ENCODE data around the gene ST3GAL4. TPM values are rescaled to one million over a fixed set of nuclear protein-coding genes. Genes with fewer than 3 reads are reported as not detected.
A peak's percentile ranks its signal among the peaks of the same experiment; 100 is the strongest.
"Not testable (repeated sequence)": the region's sequence is repeated elsewhere in the genome, so short reads cannot be mapped to it uniquely, and the experiment has no call there.

The ST3GAL4 gene
- total RNA-seq (10 to 100 TPM in 1 of 5 experiments, 1 to 10 TPM in 4; 2.7 to 13.4 (median 4.7) TPM), polyA plus RNA-seq (1 to 10 TPM; 4.0 to 4.1 TPM), total RNA-seq (1.7 reads per million, percentile 7 among the genes with 10 or more reads in this experiment)

GRCh38 chr11:126355324-126355925 is at the start of gene ST3GAL4:
Gene ST3GAL4 (plus strand): TSS chr11:126355686. CDS start chr11:126406156, 50,470 bp downstream.
- ChIA-PET CTCF (interaction anchor here (1.0 kb wide), 2 partner anchors 19 to 125 kb away, joined by 3 to 4 read pairs; no protein-coding TSS in a partner anchor), POLR2A (interaction anchor here (1.2 kb wide), 1 partner anchor 87 kb away, joined by 3 read pairs; the partner anchor contains the start of genes FOXRED1 and SRPRA)
- Histone ChIP-seq H3K36me3 (ENCODE audit: control insufficient read depth in 2 of 3, insufficient read depth in 3 of 3, low read length in 3 of 3) (no peaks in the 10 kb centered on the region), H3K4me1 (ENCODE audit: control insufficient read depth in 2 of 2, insufficient read depth in 2 of 2, low read length in 2 of 2) (peaks cover 8 to 14% of the 10 kb centered on the region in 2 donors), H3K27ac (ENCODE audit: low read depth, low read length) (peak within 1 kb of the TSS; percentile 51), H3K4me3 (ENCODE audit: low read length) (peak within 1 kb of the TSS; percentile 74), H3K27me3 (ENCODE audit: control insufficient read depth in 2 of 2, insufficient read depth in 2 of 2, low read length in 2 of 2) (no peaks in the 10 kb centered on the region), H3K9me3 (ENCODE audit: control insufficient read depth in 2 of 3, low read length in 3 of 3) (no peaks in the 10 kb centered on the region)
- no peaks in the 10 kb centered on the region for H3K27me3 Mint-ChIP-seq
- peak within 1 kb of the TSS in 8 of 9 donors; percentile 19 to 91 (median 62) for H3K27ac Mint-ChIP-seq
- H3K4me1 Mint-ChIP-seq, result peaks cover 21 to 46% (median 29%) of the 10 kb centered on the region in 7 donors
- peaks cover 0 to 4% (median 0%) of the 10 kb centered on the region in 11 donors for H3K9me3 Mint-ChIP-seq
- DNase-seq, result peak; percentile 8 to 83 (median 36)
- intact Hi-C loops (cut with micrococcal nuclease), result loop anchor here (1.0 to 10.0 kb wide), 6 partner anchors 51 to 471 kb away; partner anchors contain the start of genes DCPS (in 2 of the 2), HYLS1 (in 2 of the 2), FAM118B (in 1 of the 2) and FOXRED1 (in 1 of the 2)
- peaks cover 0 to 17% (median 4%) of the 10 kb centered on the region in 5 donors for H3K36me3 Mint-ChIP-seq
- ATAC-seq, result peak; percentile 77
- peak within 1 kb of the TSS; percentile 77 to 95 (median 88) for H3K4me3 Mint-ChIP-seq

DNA sequence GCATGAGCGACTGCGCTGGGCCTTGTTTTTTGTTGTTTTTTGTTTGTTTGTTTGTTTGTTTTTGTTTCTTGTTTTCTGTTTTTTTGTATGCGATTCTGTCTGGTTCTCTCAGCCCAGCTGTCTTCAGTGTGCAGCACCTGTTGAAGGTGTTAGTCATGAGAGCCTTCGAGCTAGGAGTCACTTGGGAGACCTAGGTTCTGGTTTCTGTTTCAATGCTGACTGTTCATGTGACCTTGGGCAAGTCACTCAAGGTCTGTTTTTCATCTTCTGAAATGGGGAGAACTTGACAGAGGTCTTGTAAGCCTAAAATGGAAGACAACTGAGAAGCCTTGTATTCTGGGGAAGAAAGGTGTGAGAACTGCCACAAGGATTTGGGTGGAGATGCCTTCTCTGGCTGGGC is 49.8 kb upstream of the ST3GAL4 start:
- ChIA-PET CTCF (no interaction called here), POLR2A (interaction anchor here (0.5 to 2.6 kb wide), 4 partner anchors 9 to 37 kb away, joined by 3 to 29 read pairs (median 12); partner anchors contain the start of genes FOXRED1, SRPRA and TIRAP)
- no peak overlapping the region for H3K27ac ChIP-seq (ENCODE audit: low read depth, low read length)
- Mint-ChIP-seq H3K9me3 (no peaks in the 10 kb centered on the region), H3K4me1 (peaks cover 19 to 66% (median 53%) of the 10 kb centered on the region in 7 donors), H3K27me3 (no peaks in the 10 kb centered on the region), H3K27ac (peak overlapping the region; percentile 50 to 87 (median 78)), H3K36me3 (peaks cover 4 to 22% (median 8%) of the 10 kb centered on the region in 5 donors), H3K4me3 (peak overlapping the region; percentile 61 to 87 (median 73))
- intact Hi-C loops (cut with micrococcal nuclease), result loop anchor here (2.0 kb wide), 2 partner anchors 13 to 49 kb away; partner anchors contain the start of gene ST3GAL4 (in 1 of the 2)
- H3K4me3 ChIP-seq (ENCODE audit: low read length), result no peak overlapping the region
- no peaks in the 10 kb centered on the region for H3K9me3 ChIP-seq (ENCODE audit: control insufficient read depth in 2 of 3, low read length in 3 of 3)
- DNase-seq, result no peak
- peaks cover 0 to 33% (median 3%) of the 10 kb centered on the region in 3 experiments for H3K36me3 ChIP-seq (ENCODE audit: control insufficient read depth in 2 of 3, insufficient read depth in 3 of 3, low read length in 3 of 3)
- ATAC-seq, result no peak
- H3K27me3 ChIP-seq (ENCODE audit: control insufficient read depth in 2 of 2, insufficient read depth in 2 of 2, low read length in 2 of 2), result no peaks in the 10 kb centered on the region
- peaks cover 18 to 20% of the 10 kb centered on the region in 2 donors for H3K4me1 ChIP-seq (ENCODE audit: control insufficient read depth in 2 of 2, insufficient read depth in 2 of 2, low read length in 2 of 2)

DNA sequence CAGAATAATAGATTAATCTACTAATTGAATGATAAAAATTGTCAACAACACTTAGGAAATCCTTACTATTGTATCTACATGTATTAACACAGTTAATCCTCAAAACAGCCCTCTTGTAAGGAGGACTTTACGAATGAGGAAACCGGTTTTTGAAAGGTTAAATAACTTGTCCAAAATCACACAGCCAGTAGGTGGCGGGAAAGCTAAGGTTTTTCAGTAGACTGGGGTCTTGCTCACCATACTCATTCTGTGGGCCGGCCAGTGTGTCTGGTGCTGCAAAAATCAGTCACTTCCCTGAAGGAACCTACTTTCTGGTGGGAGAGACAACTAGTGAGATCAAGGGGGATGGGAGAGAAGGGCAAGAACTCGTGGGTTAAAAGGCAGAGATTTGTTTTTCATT is 47.8 kb upstream of the ST3GAL4 start:
- Mint-ChIP-seq H3K27me3 (no peaks in the 10 kb centered on the region), H3K4me1 (peaks cover 28 to 70% (median 61%) of the 10 kb centered on the region in 7 donors), H3K9me3 (no peaks in the 10 kb centered on the region), H3K27ac (peak overlapping the region in 6 of 9 donors; percentile 11 to 60 (median 46)), H3K4me3 (peak overlapping the region in 3 of 10 donors; percentile 10 to 50 (median 16)), H3K36me3 (peaks cover 4 to 28% (median 15%) of the 10 kb centered on the region in 5 donors)
- Histone ChIP-seq H3K9me3 (ENCODE audit: control insufficient read depth in 2 of 3, low read length in 3 of 3) (no peaks in the 10 kb centered on the region), H3K36me3 (ENCODE audit: control insufficient read depth in 2 of 3, insufficient read depth in 3 of 3, low read length in 3 of 3) (peaks cover 0 to 36% (median 3%) of the 10 kb centered on the region in 3 experiments), H3K27ac (ENCODE audit: low read depth, low read length) (no peak overlapping the region), H3K27me3 (ENCODE audit: control insufficient read depth in 2 of 2, insufficient read depth in 2 of 2, low read length in 2 of 2) (no peaks in the 10 kb centered on the region), H3K4me1 (ENCODE audit: control insufficient read depth in 2 of 2, insufficient read depth in 2 of 2, low read length in 2 of 2) (peaks cover 18 to 20% of the 10 kb centered on the region in 2 donors), H3K4me3 (ENCODE audit: low read length) (no peak overlapping the region)
- DNase-seq, result no peak
- POLR2A ChIA-PET, result no interaction called here
- CTCF ChIA-PET, result interaction anchor here (0.9 to 1.6 kb wide), 2 partner anchors 11 to 173 kb away, joined by 3 to 5 read pairs; no protein-coding TSS in a partner anchor
- ATAC-seq, result no peak
- intact Hi-C loops (cut with micrococcal nuclease), result no loop called here

DNA sequence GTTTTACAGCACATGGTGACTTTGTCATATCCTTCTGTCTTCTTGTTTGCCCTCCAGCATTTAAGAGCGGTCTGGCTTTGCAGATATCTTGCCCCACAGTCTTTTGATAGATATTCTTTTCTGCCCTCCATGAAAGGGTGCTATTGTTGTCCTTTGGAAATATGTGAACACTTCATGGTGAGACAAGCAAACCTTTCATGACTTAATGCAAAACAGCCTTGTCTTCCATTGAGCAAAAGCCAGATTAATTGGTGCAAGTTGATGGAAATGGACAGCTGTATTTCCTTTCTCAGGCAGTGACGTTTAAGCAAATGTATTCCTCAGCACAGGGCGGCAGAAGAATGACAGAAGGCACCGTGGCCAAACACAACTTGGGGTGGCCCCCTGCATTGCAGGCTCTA is 47.2 kb upstream of the ST3GAL4 start:
- no peak overlapping the region for H3K4me3 Mint-ChIP-seq
- H3K27ac Mint-ChIP-seq, result peak overlapping the region in 3 of 9 donors; percentile 11 to 60 (median 28)
- peaks cover 28 to 65% (median 56%) of the 10 kb centered on the region in 7 donors for H3K4me1 Mint-ChIP-seq
- no peak for DNase-seq
- Histone ChIP-seq H3K36me3 (ENCODE audit: control insufficient read depth in 2 of 3, insufficient read depth in 3 of 3, low read length in 3 of 3) (peaks cover 0 to 36% (median 3%) of the 10 kb centered on the region in 3 experiments), H3K27me3 (ENCODE audit: control insufficient read depth in 2 of 2, insufficient read depth in 2 of 2, low read length in 2 of 2) (no peaks in the 10 kb centered on the region), H3K9me3 (ENCODE audit: control insufficient read depth in 2 of 3, low read length in 3 of 3) (no peaks in the 10 kb centered on the region), H3K4me1 (ENCODE audit: control insufficient read depth in 2 of 2, insufficient read depth in 2 of 2, low read length in 2 of 2) (peaks cover 14 to 18% of the 10 kb centered on the region in 2 donors), H3K4me3 (ENCODE audit: low read length) (no peak overlapping the region), H3K27ac (ENCODE audit: low read depth, low read length) (no peak overlapping the region)
- H3K27me3 Mint-ChIP-seq, result no peaks in the 10 kb centered on the region
- no peaks in the 10 kb centered on the region for H3K9me3 Mint-ChIP-seq
- intact Hi-C loops (cut with micrococcal nuclease), result no loop called here
- POLR2A ChIA-PET, result no interaction called here
- no peak for ATAC-seq
- CTCF ChIA-PET, result interaction anchor here (1.6 kb wide), 1 partner anchor 11 kb away, joined by 5 read pairs; no protein-coding TSS in a partner anchor
- H3K36me3 Mint-ChIP-seq, result peaks cover 4 to 29% (median 16%) of the 10 kb centered on the region in 5 donors

- Histone ChIP-seq H3K4me1 (ENCODE audit: control insufficient read depth in 2 of 2, insufficient read depth in 2 of 2, low read length in 2 of 2) (peaks cover 13 to 18% of the 10 kb centered on the region in 2 donors), H3K36me3 (ENCODE audit: control insufficient read depth in 2 of 3, insufficient read depth in 3 of 3, low read length in 3 of 3) (peaks cover 0 to 34% (median 3%) of the 10 kb centered on the region in 3 experiments)
- DNase-seq; H3K27me3 ChIP-seq (ENCODE audit: control insufficient read depth in 2 of 2, insufficient read depth in 2 of 2, low read length in 2 of 2); H3K4me3 ChIP-seq (ENCODE audit: low read length); H3K27ac Mint-ChIP-seq; intact Hi-C loops (cut with micrococcal nuclease); H3K27me3 Mint-ChIP-seq; ATAC-seq; H3K9me3 ChIP-seq (ENCODE audit: control insufficient read depth in 2 of 3, low read length in 3 of 3); H3K9me3 Mint-ChIP-seq; H3K27ac ChIP-seq (ENCODE audit: low read depth, low read length): not testable (repeated sequence)
- H3K4me1 Mint-ChIP-seq, result peaks cover 28 to 61% (median 53%) of the 10 kb centered on the region in 7 donors
- peaks cover 4 to 33% (median 16%) of the 10 kb centered on the region in 5 donors for H3K36me3 Mint-ChIP-seq
- POLR2A ChIA-PET, result interaction anchor here (0.6 kb wide), 1 partner anchor 9 kb away, joined by 3 read pairs; no protein-coding TSS in a partner anchor
- CTCF ChIA-PET, result interaction anchor here (1.6 to 3.3 kb wide), 2 partner anchors 10 to 172 kb away, joined by 5 to 21 read pairs; no protein-coding TSS in a partner anchor
- H3K4me3 Mint-ChIP-seq, result peak overlapping the region in 1 of 10 donors; percentile 59
Observed at GRCh38 chr11:126308771-126309170, 46.7 kb upstream of the ST3GAL4 start.
